CD4-positive, alpha-beta T cell treated with Interleukin-12 subunit alpha and Interleukin-12 subunit beta, for 1 hour (primary cell): ENCODE data around the gene GRAP2.

ENCODE experiments used
- DNase-seq: peaks from one replicate; pipeline ENCODE4 v3.0.0-alpha.2; 2020

GRAP2 gene

GRCh38 chr22:39995393-39996252 lies 94.7 kb downstream of the GRAP2 start:
- no peak for DNase-seq

GRCh38 chr22:39996732-39997131 lies 95.8 kb downstream of the GRAP2 start:
- no peak for DNase-seq

- DNase-seq, result no peak
Observed at GRCh38 chr22:39997421-39997820, 96.5 kb downstream of the GRAP2 start.

GRCh38 chr22:39997939-39998726 lies 97.2 kb downstream of the GRAP2 start:
- no peak for DNase-seq

GRCh38 chr22:39999144-39999757 lies 98.4 kb downstream of the GRAP2 start:
- DNase-seq, result no peak

- DNase-seq, result no peak
Observed at GRCh38 chr22:40000171-40000570, 99.3 kb downstream of the GRAP2 start.

GRCh38 chr22:40001106-40001505 lies 100.2 kb downstream of the GRAP2 start:
- no peak for DNase-seq

- no peak for DNase-seq
Observed at GRCh38 chr22:40001800-40002577, 101.1 kb downstream of the GRAP2 start.

- DNase-seq, result no peak
Observed at GRCh38 chr22:40002935-40003715, 102.2 kb downstream of the GRAP2 start.

GRCh38 chr22:40004836-40005235 lies 104.0 kb downstream of the GRAP2 start:
- DNase-seq, result no peak

- no peak for DNase-seq
Observed at GRCh38 chr22:40006641-40007040, 105.8 kb downstream of the GRAP2 start.

GRCh38 chr22:40007853-40008710 lies 107.2 kb downstream of the GRAP2 start:
- DNase-seq, result no peak

GRCh38 chr22:40008726-40009291 lies 107.9 kb downstream of the GRAP2 start:
- DNase-seq, result no peak

GRCh38 chr22:40009292-40009774 lies 108.4 kb downstream of the GRAP2 start:
- DNase-seq, result no peak

GRCh38 chr22:40009951-40010671 lies 109.2 kb downstream of the GRAP2 start:
- DNase-seq, result peak; percentile 25

- no peak for DNase-seq
Observed at GRCh38 chr22:40010746-40011145, 109.9 kb downstream of the GRAP2 start.

GRCh38 chr22:40014667-40015248 lies 113.9 kb downstream of the GRAP2 start:
- no peak for DNase-seq

- DNase-seq, result no peak
Observed at GRCh38 chr22:40015358-40015976, 114.6 kb downstream of the GRAP2 start.

GRCh38 chr22:40018051-40018450 lies 117.2 kb downstream of the GRAP2 start:
- DNase-seq, result no peak
